HG02943 (cell line): Measurements from ENCODE around the gene HES1.

Experiments used
- ATAC-seq: cut with Tn5 transposase; IDR thresholded peaks from one replicate; pipeline ENCODE4 v1.9.1; 2021; ENCODE audit warnings: mild to moderate bottlenecking, low read depth, moderate library complexity; ENCODE audit not compliant: unreplicated experiment

Gene HES1

DNA sequence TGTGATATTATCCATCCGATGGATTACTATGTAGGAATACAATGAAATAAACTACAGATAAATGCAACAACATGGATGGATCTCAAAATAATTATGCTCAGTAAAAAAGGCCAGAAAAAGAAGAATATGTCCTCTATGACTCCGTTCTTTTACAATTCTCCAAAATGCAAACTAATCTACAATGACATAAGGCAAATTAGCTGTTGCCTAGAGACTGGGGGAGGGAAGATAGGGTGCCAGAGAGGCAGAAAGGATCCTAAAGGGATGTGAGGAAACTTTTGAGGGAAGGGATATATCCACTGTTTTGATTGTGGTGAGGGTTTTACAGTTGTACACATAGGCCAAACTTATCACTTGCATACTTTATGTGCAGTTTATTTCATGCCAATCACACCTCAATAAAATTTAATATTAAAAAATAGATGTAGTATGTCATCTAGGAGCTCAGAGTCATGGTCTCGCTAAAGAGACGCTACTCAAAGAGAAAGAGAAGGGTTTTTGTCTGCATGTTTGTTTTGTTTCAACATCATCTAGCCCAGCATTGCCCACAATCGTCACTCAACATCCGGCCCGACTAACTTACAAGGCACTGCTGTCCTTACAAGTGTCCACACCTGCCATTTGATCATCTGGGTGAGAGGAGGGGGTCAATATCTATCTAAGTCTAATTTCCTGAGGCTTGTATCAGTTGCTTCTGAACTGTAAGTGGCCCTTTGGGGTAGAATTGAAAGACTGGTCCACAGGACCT is 29.5 kb downstream of the HES1 start:
- ATAC-seq: no peak

DNA sequence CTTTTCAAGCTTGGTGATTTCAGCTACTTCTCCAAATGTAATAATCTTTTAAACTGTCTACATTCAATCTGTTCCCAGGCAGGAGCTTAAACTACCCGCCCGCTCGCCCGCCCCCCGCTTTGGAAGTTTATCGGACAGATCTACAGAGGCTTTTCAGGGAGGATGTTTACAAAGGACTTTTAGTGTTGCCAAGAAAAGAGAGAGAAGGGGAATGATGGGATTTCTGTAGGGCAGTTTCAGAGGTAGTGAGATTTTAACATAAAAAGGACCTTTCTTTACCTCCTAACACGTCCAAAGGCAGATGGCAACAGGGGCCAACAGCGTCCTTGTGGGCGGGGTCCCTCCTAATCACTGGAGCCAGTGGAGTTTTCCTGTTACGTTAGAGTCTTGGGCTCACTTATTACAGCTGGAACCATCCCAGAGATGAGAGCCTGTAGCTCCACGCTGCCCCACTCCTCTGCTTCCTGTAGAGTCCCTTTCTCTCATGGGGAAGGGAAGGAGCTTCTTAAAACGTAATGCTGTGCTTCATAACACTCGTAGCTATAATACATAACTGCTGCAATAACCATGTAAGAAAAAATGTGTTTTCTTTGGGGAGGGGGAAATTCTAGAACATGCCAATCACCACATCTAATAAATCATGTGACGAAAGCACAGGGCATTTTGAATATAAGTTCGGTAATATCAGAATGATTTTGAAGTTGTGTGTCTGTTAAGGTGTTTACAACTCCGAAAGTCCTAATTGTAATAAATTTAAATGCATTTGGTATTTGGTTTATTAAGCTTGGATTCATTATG is 30.9 kb downstream of the HES1 start:
- no peak for ATAC-seq

DNA sequence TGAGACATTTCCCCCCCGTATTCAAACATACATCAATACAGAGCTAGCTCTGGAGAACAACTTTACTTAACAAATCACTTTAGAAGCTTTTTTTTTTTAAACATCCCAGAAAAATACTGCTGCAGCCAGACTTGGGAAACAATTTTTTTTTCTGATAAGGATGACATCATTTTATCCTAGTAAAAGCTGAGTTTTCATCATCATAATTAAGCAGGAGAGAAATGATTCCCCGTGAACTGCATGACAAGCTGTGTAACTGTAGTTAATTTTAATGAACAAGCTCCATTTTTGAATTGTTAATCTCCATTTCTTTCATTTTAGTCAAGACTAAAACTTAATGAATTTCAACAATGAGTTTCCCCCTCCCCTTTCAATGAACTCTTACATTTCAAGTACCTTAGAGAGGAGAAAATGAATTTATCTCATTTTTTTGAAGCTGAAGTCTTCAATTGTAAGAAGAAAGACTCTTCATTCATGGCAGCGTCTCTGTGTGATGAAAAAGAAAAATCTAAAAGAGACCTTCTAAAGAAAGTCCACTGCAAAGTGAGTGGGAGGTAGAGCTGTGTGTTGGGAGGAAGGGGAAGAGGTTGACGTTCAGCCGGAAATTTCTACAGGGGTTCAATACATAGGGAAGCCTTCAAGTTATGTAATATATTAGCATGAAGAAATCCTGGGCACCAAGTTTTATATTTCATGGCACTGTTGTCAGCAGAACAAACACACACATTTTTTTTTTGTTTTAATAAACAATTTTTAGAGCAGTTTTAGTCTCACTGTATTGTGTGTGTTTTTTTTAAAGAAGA is 31.7 kb downstream of the HES1 start:
- ATAC-seq: no peak

DNA sequence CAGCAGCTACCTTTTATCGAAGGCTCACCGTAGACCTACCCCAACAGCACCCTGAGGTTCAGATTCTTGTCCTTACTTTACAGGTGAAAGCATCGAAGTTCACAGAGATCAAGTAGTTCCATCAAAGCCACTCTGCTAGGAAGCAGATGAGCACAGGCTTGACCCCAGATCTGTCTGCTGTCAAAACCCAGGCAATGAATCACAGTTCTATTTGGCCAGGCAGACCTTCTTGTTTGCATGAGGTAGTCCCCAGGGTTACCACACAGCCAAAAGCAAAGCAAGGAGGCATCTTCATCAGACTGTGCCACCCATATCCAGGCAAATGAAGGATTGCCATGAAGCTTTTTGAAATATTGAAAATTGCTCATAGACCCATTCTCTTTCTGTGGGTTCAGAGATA is 33.0 kb downstream of the HES1 start:
- no peak for ATAC-seq

DNA sequence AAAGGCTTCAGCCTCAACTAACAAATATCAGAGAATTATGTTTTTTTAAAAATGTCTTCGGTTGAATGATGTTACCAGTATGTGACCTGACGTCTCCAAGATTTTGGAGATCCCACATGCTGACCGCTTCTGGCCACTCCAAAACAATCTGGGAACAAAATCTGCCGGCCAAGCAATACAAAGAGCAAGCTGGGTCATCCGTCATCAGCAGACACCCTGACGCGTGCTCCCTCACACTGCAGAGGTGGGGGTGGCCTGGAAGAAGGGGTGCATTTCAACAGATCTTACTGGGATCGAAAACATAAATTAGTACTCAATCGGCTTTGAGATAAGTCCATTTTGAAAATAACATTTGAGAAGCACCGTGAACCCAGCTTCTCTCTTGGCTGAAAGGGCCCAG is 33.6 kb downstream of the HES1 start:
- ATAC-seq: no peak

DNA sequence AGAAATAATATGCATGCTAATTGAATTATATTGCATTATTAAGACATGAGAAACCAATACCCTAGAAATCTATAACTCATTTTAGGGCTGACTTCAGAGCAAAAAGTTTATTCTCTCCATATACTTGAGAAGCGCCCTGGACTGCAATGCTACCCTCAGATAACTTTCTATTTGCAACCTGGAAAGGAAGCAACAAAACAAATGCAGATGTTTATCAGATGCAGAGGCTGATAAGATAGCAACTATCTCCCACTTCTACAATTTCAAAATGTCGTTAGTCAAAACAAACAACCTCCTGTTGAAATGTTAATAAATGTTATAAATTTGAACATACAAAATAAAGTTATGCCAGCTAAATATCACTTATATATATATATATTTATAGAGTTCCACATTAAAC is 34.8 kb downstream of the HES1 start:
- no peak for ATAC-seq

DNA sequence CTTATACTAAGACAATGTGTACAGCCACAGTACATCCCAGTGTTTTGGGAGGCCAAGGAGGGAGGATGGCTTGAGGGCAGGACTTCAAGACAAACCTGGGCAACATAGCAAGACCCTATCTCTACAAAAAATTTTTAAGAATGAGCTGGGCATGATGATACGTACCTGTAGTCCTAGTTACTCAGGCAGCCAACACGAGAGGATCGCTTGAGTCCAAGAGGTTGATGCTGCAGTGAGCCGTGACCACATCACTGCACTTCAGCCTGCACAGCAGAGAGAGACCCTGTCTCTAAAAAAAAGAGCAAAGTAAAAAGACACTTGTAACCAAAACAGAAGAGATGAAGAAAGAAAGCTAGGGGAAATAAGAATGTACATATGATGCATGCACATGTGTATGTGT is 38.5 kb downstream of the HES1 start:
- no peak for ATAC-seq

DNA sequence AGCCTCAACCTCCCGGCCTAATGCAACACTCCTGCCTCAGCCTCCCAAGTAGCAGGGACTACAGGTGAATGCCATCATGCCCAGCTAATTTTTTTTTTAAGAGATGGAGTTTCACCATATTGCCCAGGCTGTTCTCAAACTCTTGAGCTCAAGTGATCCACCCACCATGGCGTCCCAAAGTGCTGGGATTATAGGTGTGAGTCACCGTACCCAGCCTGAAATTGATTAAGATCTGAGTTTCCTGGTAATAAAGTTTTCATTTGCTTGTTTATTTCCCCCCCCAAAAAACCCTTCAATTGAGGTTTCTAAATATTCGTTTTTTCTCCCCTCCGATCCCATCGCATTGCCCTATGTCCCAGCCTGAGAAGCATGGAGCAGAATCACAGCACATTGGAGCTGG is 39.0 kb downstream of the HES1 start:
- no peak for ATAC-seq

DNA sequence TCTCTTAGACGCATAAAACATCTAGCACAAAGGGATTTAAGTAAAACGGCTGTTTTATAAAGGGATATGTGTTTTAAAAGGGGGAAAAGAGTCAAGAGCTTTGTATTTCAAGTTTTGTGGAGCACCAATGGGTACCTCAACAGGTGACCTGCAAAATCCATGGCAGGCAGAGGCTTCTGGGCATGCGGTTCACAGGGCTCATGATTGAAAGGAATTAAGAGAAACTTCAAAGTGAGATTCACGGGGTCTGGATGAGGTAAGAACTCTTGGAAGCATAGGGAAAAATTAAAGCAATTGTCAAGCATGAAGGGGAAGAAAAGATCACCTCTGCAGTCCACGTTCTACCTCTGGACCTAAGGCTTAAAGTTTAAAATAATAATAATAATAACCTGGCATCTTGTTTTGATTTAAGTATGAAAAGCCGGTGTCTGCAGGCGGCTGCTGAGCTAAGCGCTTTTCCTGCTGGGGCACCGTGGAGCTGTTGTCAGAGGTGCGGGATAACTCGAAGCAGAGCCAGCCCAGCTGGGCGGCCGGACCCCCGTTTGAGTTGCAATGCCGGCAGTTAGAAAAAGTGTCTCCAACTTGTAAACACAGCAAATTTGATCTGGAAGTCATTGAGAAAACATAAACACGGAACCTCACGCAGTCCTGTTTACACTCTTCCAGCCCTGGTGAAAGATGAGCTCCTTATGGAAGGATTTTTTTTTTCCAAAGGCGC is 40.5 kb downstream of the HES1 start:
- no peak for ATAC-seq

DNA sequence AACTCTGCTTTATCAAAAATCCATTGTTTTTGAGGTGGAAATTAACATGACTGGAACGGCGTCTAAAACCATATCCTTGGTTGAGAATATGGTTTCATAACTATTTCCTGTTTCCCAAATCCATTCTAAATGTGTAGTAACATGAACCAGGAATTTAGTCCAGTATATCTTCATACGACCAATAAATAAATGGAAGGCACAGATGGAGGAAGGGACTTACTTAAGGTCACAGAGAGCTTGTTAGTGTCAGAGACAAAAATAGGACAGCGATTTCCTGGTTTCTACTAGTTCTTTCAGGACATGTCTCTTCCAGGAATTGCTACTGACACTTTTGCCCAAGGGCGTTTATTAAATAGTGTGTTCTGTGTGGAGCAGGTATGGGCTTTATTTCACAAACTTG is 41.2 kb downstream of the HES1 start:
- no peak for ATAC-seq

DNA sequence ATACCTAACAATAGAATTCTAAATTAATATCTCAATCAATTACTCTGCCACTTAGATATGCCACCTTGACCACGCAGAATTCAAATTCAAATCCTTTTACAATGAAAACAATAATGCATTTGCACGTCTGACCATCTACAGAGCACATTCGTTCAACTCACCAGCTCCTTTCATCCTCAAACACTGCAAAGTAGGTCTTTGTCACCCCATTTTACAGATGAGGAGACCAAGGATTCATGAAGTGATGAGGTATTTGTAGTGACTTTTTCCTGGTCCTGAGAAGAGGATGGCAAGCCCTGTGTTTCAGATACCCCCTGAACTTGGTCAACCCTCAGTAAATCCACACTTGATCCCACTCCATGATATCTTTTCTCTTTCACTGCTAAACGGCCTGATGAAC is 42.2 kb downstream of the HES1 start:
- no peak for ATAC-seq

DNA sequence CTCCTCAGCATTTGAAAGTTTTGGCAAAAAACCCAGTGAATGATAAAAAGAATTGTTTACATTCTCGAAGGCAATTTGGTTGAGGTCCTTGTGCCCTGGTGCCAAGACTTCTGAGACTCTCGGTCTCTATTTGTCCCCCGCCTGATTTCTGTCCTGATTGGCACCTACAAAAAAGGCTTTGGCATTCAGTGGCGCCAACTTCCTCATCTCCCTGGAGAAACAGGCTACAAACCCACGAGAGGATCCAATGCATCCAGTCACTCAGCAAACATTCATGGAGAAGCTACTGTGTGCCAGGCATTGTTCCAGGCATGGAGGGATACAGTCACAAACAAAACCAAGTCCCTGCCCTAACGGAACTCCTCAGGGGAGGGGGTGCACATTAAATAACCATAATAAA is 42.7 kb downstream of the HES1 start:
- ATAC-seq: no peak

DNA sequence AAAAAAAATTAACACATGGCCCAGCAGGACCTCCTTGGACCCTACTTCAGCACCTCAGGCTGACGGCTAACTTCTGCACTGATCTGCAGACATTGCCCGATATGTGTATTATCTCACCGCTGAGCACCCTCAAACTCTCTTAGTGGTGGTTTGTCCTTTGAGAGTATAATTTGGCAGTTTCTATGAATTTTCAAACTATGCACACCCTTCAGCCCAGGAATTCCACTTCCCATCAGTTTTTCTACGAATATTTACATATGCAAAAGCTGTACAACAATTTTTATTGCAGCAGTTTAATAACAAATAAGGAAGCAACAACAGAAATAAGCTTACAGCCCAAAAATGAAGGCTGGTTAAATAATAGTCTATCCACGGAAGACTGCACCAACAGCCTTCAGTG is 44.6 kb downstream of the HES1 start:
- ATAC-seq: no peak

DNA sequence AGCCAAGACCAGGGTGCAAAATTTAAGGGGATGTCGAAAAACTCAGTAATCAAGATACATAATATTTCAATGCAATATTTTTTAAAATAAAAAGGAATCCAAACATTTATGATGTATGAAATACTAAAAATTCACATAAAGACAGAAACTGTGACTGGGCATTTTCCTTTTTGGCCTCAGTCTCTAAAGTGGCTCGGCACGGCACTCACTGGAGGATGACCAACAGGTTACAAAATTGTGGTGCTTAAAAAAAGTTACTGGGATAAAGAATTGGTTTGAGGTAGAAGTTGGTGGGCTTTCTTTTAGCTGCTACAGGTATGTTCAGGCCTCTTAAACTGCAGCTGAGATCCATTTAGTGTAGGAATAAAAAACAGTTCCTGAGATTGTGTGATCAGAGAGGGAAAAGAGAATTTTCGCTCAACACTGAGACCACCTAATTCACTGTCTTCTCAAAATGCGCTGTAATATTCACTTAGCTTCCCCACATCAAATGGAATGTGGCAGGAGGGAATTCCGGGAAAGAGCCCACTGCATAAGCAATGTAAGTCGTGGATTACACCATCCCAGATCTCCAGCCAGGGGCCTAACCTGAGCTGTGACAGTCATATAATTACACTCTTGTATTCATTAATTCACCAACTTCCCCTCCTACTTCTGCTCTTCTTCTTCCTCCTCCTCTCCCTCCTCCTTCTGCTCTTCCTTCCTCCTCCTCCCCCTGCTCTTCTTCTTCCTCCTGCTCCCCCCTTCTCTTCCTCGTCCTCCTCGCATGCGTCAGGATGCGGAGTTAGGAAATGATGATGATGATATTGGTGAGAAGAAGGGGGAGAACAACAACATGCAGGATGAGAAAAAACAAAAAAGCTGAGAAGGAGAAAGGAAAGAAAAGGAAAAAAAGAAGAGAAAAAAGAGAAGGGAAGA is 45.9 kb downstream of the HES1 start:
- ATAC-seq: no peak

DNA sequence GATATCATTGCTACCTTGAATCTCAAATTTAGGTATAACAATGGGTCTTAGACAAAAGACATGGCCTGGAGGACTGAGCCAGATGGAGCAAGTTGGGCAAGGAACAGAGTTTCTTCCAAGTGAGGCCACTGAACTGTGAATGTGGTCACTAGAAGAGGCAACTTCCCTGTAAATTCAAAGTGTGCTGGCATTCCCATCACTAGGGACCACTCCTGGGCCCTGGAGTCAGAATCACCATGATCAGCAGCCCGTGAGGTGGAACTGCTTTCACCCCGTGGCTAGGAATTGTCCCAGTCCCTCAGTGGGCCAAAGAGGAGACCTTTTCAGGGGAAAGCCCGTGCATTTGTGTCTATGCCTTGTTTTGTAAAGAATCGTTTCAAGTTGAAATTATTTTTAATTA is 47.3 kb downstream of the HES1 start:
- ATAC-seq: no peak

DNA sequence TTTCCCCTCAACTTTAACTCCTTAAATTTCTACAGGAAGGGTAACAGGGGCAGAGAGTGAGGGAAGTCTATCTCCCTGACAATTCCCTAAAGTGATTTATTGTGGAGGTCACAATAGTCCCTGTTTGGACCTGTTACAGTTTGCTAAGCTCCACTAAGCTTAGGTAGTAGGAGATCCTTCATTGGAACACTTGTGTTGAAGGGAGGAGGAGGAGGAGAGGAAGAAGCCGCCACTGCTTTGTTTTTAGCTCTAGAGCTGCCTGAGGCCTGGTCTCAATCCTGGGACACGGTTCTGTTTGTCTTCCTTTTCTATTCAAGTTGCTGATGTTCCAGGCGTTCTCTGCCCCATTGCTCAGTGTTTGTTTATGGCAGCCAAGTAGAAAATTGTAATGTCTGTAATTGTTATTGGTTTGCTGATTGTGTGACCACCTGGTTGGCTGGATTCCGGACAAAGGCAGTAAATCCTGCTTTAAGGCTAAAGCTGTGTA is 48.4 kb downstream of the HES1 start:
- ATAC-seq: no peak

DNA sequence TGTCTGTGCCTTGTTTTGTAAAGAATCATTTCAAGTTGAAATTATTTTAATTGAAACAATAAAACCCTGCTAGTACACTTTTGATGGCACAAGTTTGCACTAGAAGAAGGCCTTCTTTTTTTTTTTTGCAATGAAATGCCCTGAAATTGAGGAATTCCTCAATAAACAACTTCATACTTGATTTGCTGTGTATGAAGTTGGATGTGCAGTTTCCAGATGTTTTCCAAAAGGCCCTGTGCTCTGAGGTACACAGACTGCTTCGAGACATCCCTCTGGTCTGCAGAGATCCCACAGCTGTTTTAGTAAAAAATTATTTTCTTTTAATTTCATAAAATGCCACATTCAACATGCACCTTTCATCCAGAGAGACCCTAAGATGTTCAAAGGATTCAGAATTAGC is 48.9 kb downstream of the HES1 start:
- no peak for ATAC-seq

DNA sequence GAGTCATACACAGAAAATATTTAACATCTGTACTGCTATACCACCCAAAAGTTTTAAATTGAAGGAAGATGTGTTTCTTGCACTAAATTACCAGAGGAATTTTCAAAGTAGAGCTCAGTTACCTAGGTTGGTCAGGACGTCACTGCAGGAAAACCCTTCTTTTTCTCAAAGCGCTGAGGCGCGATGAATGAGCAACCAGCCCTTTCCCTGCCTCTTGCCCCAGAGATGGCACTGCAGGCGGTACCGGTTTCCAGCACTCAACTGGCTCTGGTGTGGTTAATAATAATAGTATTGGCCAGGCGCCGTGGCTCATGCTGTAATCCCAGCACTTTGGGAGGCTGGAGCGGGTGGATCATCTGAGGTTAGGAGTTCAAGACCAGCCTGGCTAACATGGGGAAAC is 49.3 kb downstream of the HES1 start:
- ATAC-seq: no peak

DNA sequence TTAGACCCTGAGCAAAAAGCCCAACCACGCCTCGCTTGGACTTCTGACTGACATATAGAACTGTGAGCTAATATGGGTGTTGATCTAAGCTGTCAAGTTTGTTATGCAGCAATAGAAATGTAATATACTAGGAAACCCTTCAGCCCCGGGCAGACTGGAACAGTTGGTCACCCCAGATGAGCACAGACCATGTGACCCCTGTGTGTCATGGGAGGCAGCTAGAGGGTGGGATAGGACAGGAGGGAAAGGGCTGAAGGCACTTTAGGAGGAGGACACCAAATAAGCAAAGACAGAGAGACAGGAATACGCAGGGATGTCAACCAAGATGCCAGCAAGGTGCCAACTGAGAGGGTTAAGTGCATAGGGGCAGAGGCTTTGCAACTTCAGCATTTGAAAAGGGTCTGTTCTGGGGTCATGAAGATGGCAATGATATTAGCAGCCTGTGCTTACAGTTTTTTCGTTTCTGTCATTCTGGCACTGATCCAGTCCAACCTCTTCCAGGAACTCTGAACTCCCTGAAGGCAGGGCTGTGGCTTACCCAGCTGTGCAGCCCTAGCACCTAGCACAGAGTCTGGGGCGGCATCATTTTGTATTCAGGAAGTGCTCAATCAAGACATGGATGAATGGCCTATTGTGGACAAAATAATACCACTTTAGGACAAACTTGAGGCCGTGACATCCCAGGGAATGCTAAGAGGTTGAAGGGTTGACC is 51.4 kb downstream of the HES1 start:
- no peak for ATAC-seq
